Naive thymus-derived CD4-positive, alpha-beta T cell (primary cell): Measurements from ENCODE around the gene CELF2. TPM values are rescaled to one million over a fixed set of nuclear protein-coding genes. Genes with fewer than 3 reads are reported as not detected.
"Not testable (repeated sequence)": the region's sequence is repeated elsewhere in the genome, so short reads cannot be mapped to it uniquely, and the experiment has no call there.

Source experiments
- ATAC-seq: fragments of 150-1000 bp; cut with Tn5 transposase; 2 replicates; pipeline ENCODE4 v1.10.0; 2021; ENCODE audit warnings: mild to moderate bottlenecking, moderate library complexity
- CTCF ChIA-PET: fragments of 350-600 bp; sonication (Branson Sonifier 250); formaldehyde crosslinking; loops from one replicate; lab custom pipeline; 2021; ENCODE audit warnings: antibody characterized with exemption; lab: Charles Lee
- POLR2A ChIA-PET: fragments of 350-600 bp; sonication (Branson Sonifier 250); formaldehyde crosslinking; loops from one replicate; lab custom pipeline; 2021; ENCODE audit warnings: antibody characterized with exemption, inconsistent platforms; lab: Charles Lee
- DNase-seq, 9 donors: peaks; one replicate each; pipeline versions ENCODE4 v3.0.0 to v3.0.0-alpha.2; 2020 to 2022; ENCODE audit warnings: mixed read lengths in 1 of 9
- H3K27ac ChIP-seq: one replicate; pipeline ENCODE4 v1.7.0; 2013; ENCODE audit warnings: mild to moderate bottlenecking, low read depth, low read length, moderate library complexity
- H3K27me3 ChIP-seq, 2 donors: one replicate each; pipeline ENCODE4 v1.7.0; 2013; ENCODE audit warnings: low read length in 2 of 2, mild to moderate bottlenecking in 2 of 2, moderate library complexity in 2 of 2; ENCODE audit not compliant: control insufficient read depth in 2 of 2, insufficient read depth in 2 of 2
- H3K36me3 ChIP-seq, 3 experiments: 1 replicate in 2 of 3; 2 replicates in 1 of 3; pipeline ENCODE4 v1.7.0; 2013; ENCODE audit warnings: low read length in 3 of 3, mild to moderate bottlenecking in 3 of 3, moderate library complexity in 1 of 3; ENCODE audit not compliant: insufficient read depth in 3 of 3, control insufficient read depth in 2 of 3
- H3K4me1 ChIP-seq, 2 donors: one replicate each; pipeline ENCODE4 v1.7.0; 2013; ENCODE audit warnings: low read length in 2 of 2, mild to moderate bottlenecking in 2 of 2, moderate library complexity in 1 of 2; ENCODE audit not compliant: control insufficient read depth in 2 of 2, insufficient read depth in 2 of 2
- H3K4me3 ChIP-seq: 2 replicates; pipeline ENCODE4 v1.7.0; 2013; ENCODE audit warnings: mild to moderate bottlenecking, low read length
- H3K9me3 ChIP-seq, 3 experiments: 1 replicate in 2 of 3; 2 replicates in 1 of 3; pipeline ENCODE4 v1.7.0; 2013; ENCODE audit warnings: low read length in 3 of 3; ENCODE audit not compliant: control insufficient read depth in 2 of 3
- H3K27ac Mint-ChIP-seq, 9 donors: one replicate each; pipeline ENCODE4 v1.8.0; 2020 to 2022; ENCODE audit warnings: mixed read lengths in 9 of 9, mild to moderate bottlenecking in 8 of 9, moderate library complexity in 5 of 9, inconsistent platforms in 2 of 9
- H3K27me3 Mint-ChIP-seq, 5 donors: one replicate each; pipeline ENCODE4 v1.8.0; 2021 to 2022; ENCODE audit warnings: mixed read lengths in 5 of 5, mild to moderate bottlenecking in 1 of 5
- H3K36me3 Mint-ChIP-seq, 5 donors: one replicate each; pipeline ENCODE4 v1.8.0; 2020 to 2022; ENCODE audit warnings: mixed read lengths in 5 of 5, mild to moderate bottlenecking in 3 of 5, inconsistent platforms in 1 of 5
- H3K4me1 Mint-ChIP-seq, 7 donors: one replicate each; pipeline ENCODE4 v1.8.0; 2020 to 2022; ENCODE audit warnings: mixed read lengths in 7 of 7, mild to moderate bottlenecking in 3 of 7, inconsistent platforms in 1 of 7
- H3K4me3 Mint-ChIP-seq, 10 donors: one replicate each; pipeline ENCODE4 v1.8.0; 2020 to 2022; ENCODE audit warnings: mild to moderate bottlenecking in 10 of 10, mixed read lengths in 10 of 10, moderate library complexity in 6 of 10, inconsistent platforms in 2 of 10
- H3K9me3 Mint-ChIP-seq, 11 donors: one replicate each; pipeline ENCODE4 v1.8.0; 2020 to 2022; ENCODE audit warnings: mixed read lengths in 11 of 11, mild to moderate bottlenecking in 4 of 11, inconsistent platforms in 1 of 11, moderate library complexity in 1 of 11
- intact Hi-C, 2 donors: fragments of 100-400 bp; cut with micrococcal nuclease; formaldehyde crosslinking; loops; one replicate each; pipeline ENCODE4 v1.15.1; 2023
- polyA plus RNA-seq, 2 donors: library from polyadenylated mRNA; unstranded; fragments of 300-500 nt; fragmentation: Illumina TruSeq; gene quantifications; one replicate each; pipeline ENCODE4 v1.2.3, GENCODE V29; 2021
- total RNA-seq, 6 experiments: library from RNA in 5 of 6; stranded (reverse) in 5 of 6; gene quantifications; 1 replicate in 5 of 6; 2 replicates in 1 of 6; pipeline ENCODE4 v1.2.3 and lab custom pipeline; 2021 to 2026

CELF2 gene
- total and polyA plus RNA-seq, 7 experiments from 2014 or later: 135 to 207 (median 178) TPM

DNA sequence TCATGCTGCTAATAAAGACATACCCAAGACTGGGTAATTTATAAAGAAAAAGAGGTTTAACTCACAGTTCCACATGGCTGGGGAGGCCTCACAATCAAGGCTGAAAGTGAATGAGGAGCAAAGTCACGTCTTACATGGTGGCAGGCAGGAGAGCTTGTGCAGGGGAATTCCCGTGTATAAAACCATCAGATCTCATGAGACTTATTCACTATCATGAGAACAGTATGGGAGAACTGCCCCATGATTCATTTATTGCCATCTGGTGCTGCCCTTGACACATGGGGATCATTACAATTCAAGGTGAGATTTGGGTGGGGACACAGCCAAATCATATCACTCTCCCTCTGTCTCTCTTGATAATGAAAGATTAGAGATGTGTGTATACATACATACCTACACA is 106.2 kb downstream of the CELF2 start:
- H3K9me3 ChIP-seq, H3K27ac Mint-ChIP-seq, H3K4me3 Mint-ChIP-seq, DNase-seq, H3K36me3 ChIP-seq, intact Hi-C loops, H3K4me1 ChIP-seq, H3K4me3 ChIP-seq, ATAC-seq, H3K27ac ChIP-seq, H3K27me3 ChIP-seq: not testable (repeated sequence)
- POLR2A ChIA-PET: interaction anchor here (0.6 to 2.5 kb wide), 2 partner anchors 40 to 90 kb away, joined by 3 to 8 read pairs; no protein-coding TSS in a partner anchor
- CTCF ChIA-PET: interaction anchor here (2.5 kb wide), 1 partner anchor 10 kb away, joined by 9 read pairs; no protein-coding TSS in a partner anchor
- Mint-ChIP-seq H3K9me3 (peaks cover 0 to 33% (median 3%) of the 10 kb centered on the region in 11 donors), H3K36me3 (peaks cover 0 to 39% (median 0%) of the 10 kb centered on the region in 5 donors), H3K4me1 (peaks cover 3 to 53% (median 40%) of the 10 kb centered on the region in 7 donors), H3K27me3 (peaks cover 0 to 17% (median 0%) of the 10 kb centered on the region in 5 donors)

DNA sequence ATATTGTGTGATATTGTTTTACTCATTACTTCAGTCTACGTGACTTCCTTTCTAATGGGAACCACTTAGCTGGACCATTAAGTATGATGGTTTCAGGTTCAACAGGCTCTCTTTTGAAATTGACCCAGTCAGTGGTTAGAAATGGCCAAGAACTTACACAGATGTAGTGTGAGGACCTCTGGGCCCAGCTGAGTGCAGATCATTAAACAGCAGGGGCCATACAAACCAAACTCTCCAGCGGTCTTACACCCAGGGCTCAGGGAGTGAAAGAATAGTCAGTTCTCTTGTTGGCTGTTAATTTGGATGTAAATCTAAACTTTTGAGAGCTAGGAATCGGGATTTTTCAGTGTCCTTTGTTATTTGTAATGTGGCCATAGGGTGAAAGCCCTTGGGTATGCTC is 107.3 kb downstream of the CELF2 start:
- ATAC-seq: no peak
- Histone ChIP-seq H3K9me3 (peaks cover 0 to 7% (median 0%) of the 10 kb centered on the region in 3 experiments), H3K27me3 (no peaks in the 10 kb centered on the region), H3K27ac (no peak overlapping the region), H3K4me3 (no peak overlapping the region), H3K4me1 (peaks cover 0 to 3% of the 10 kb centered on the region in 2 donors), H3K36me3 (no peaks in the 10 kb centered on the region)
- ChIA-PET POLR2A (interaction anchor here (0.7 kb wide), 1 partner anchor 41 kb away, joined by 5 read pairs; no protein-coding TSS in a partner anchor), CTCF (interaction anchor here (1.3 kb wide), 1 partner anchor 40 kb away, joined by 5 read pairs; no protein-coding TSS in a partner anchor)
- intact Hi-C loops: no loop called here
- Mint-ChIP-seq H3K36me3 (peaks cover 0 to 47% (median 0%) of the 10 kb centered on the region in 5 donors), H3K4me3 (no peak overlapping the region), H3K4me1 (peaks cover 3 to 56% (median 43%) of the 10 kb centered on the region in 7 donors), H3K9me3 (peaks cover 0 to 41% (median 3%) of the 10 kb centered on the region in 11 donors), H3K27me3 (peaks cover 0 to 20% (median 0%) of the 10 kb centered on the region in 5 donors), H3K27ac (no peak overlapping the region)
- no peak for DNase-seq

DNA sequence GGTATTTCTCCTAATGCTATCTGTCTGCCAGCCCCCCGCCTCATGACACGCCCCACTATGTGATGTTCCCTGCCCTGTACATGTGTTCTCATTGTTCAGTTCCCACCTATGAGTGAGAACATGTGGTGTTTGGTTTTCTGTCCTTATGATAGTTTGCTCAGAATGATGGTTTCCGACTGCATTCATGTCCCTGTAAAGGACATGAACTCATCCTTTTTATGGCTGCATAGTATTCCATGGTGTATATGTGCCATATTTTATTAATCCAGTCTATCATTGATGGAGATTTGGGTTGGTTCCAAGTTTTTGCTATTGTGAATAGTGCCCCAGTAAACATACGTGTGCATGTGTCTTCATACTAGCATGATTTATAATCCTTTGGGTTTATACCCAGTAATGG is 109.3 kb downstream of the CELF2 start:
- DNase-seq, ATAC-seq, CTCF ChIA-PET, H3K4me3 Mint-ChIP-seq, H3K27me3 ChIP-seq, H3K4me3 ChIP-seq, POLR2A ChIA-PET, H3K36me3 ChIP-seq, H3K9me3 ChIP-seq, H3K27ac ChIP-seq, H3K27ac Mint-ChIP-seq, H3K4me1 ChIP-seq: not testable (repeated sequence)
- intact Hi-C loops: loop anchor here in 1 of 2 donors (1.0 kb wide), 1 partner anchor 12 kb away; no protein-coding TSS in a partner anchor
- peaks cover 0 to 41% (median 3%) of the 10 kb centered on the region in 11 donors for H3K9me3 Mint-ChIP-seq
- peaks cover 3 to 56% (median 41%) of the 10 kb centered on the region in 7 donors for H3K4me1 Mint-ChIP-seq
- peaks cover 0 to 21% (median 0%) of the 10 kb centered on the region in 5 donors for H3K27me3 Mint-ChIP-seq
- peaks cover 0 to 47% (median 0%) of the 10 kb centered on the region in 5 donors for H3K36me3 Mint-ChIP-seq

DNA sequence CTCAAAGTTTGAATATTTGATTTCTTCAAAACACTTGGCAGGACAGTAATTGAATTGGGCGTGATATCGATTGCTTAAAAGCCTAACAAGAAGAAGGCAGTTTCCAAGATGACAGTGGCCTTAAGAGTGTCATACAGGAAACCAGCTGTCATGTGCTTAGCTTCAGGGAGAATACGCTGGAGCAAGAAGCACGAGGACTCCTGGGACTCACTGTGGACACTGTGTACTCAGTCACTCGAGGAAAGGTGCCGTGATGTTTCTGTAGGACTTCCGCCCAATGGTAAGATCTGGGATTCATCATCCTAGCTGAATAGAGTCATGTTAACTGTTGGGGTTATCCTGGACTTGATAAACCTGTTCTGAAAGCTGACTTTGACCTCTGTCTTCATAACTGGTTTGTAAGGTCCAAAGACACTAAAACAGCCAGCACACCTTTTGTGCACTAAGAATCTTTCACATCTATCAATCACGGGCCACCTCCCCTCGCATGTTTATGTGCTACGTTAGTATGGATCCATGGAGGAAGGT is 113.5 kb downstream of the CELF2 start:
- Histone ChIP-seq H3K4me3 (no peak overlapping the region), H3K9me3 (no peaks in the 10 kb centered on the region), H3K4me1 (no peaks in the 10 kb centered on the region), H3K36me3 (no peaks in the 10 kb centered on the region), H3K27me3 (no peaks in the 10 kb centered on the region), H3K27ac (no peak overlapping the region)
- Mint-ChIP-seq H3K36me3 (peaks cover 0 to 26% (median 4%) of the 10 kb centered on the region in 5 donors), H3K27ac (peak overlapping the region in 1 of 9 donors; percentile 45), H3K27me3 (peaks cover 0 to 25% (median 0%) of the 10 kb centered on the region in 5 donors), H3K9me3 (peaks cover 0 to 29% (median 0%) of the 10 kb centered on the region in 11 donors), H3K4me3 (no peak overlapping the region), H3K4me1 (peaks cover 0 to 57% (median 36%) of the 10 kb centered on the region in 7 donors)
- intact Hi-C loops: no loop called here
- DNase-seq (no peak), ATAC-seq (no peak)
- CTCF ChIA-PET: no interaction called here
- POLR2A ChIA-PET: interaction anchor here (0.9 to 2.4 kb wide), 5 partner anchors 10 to 43 kb away, joined by 3 to 10 read pairs (median 5); no protein-coding TSS in a partner anchor

DNA sequence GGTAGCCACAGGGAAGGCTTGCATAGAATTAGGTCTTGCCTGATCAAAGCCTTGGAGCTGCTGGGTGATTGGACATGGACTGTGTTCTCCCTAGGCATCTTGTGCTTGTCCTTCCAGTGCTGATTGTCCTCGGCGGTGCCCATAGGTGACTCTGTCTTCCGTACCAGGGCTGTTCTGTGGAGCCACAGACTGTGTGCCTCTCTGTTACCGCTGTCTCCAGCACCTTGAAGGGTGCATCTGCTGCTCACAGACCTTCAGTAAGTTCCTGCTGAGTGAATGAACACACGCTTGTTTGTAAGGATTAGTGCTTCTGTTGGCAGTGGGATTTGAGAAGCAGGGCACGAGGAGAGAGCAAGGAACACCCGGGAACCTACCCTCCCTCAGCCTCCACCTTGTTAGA is 116.7 kb downstream of the CELF2 start:
- H3K27ac Mint-ChIP-seq: peak overlapping the region in 1 of 9 donors; percentile 73
- H3K4me1 Mint-ChIP-seq: peaks cover 0 to 70% (median 41%) of the 10 kb centered on the region in 7 donors
- intact Hi-C loops: loop anchor here in 1 of 2 donors (2.0 kb wide), 1 partner anchor 14 kb away; no protein-coding TSS in a partner anchor
- CTCF ChIA-PET: interaction anchor here (1.4 kb wide), 1 partner anchor 13 kb away, joined by 4 read pairs; no protein-coding TSS in a partner anchor
- H3K36me3 Mint-ChIP-seq: peaks cover 0 to 6% (median 4%) of the 10 kb centered on the region in 5 donors
- no peak for ATAC-seq
- no peak for DNase-seq
- POLR2A ChIA-PET: interaction anchor here (1.5 to 1.8 kb wide), 2 partner anchors 30 to 35 kb away, joined by 3 to 5 read pairs; no protein-coding TSS in a partner anchor
- Histone ChIP-seq H3K9me3 (no peaks in the 10 kb centered on the region), H3K27me3 (no peaks in the 10 kb centered on the region), H3K4me1 (no peaks in the 10 kb centered on the region), H3K27ac (no peak overlapping the region), H3K4me3 (no peak overlapping the region), H3K36me3 (no peaks in the 10 kb centered on the region)
- H3K27me3 Mint-ChIP-seq: peaks cover 0 to 11% (median 0%) of the 10 kb centered on the region in 5 donors
- H3K9me3 Mint-ChIP-seq: peaks cover 0 to 6% (median 0%) of the 10 kb centered on the region in 11 donors
- H3K4me3 Mint-ChIP-seq: peak overlapping the region in 1 of 10 donors; percentile 18

DNA sequence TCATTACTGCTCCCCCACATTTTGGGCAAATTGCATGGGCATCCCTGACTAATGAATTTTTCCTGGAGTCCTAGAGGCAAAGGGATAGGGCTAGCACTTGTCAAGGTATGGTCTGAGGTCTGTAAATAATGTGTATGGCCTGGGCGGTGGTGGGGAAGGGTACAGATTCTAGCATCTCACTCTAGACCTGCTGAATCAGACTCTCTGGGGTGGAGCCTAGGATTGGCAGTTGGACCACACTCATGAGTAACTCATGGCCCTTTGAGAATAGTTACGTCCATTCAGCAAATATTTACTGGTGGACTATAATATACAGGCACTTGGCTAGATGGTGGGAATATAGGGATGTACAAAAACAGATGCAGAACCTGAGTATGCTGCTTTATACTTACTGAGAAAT is 118.0 kb downstream of the CELF2 start:
- Mint-ChIP-seq H3K9me3 (no peaks in the 10 kb centered on the region), H3K36me3 (peaks cover 0 to 5% (median 0%) of the 10 kb centered on the region in 5 donors), H3K4me3 (no peak overlapping the region), H3K4me1 (peaks cover 4 to 69% (median 41%) of the 10 kb centered on the region in 7 donors), H3K27ac (peak overlapping the region in 2 of 9 donors; percentile 56 to 73), H3K27me3 (peaks cover 0 to 5% (median 0%) of the 10 kb centered on the region in 5 donors)
- CTCF ChIA-PET: no interaction called here
- ATAC-seq (no peak), DNase-seq (no peak)
- H3K36me3 ChIP-seq: no peaks in the 10 kb centered on the region
- POLR2A ChIA-PET: interaction anchor here (0.7 to 2.1 kb wide), 4 partner anchors 8 to 31 kb away, joined by 3 to 11 read pairs (median 3); no protein-coding TSS in a partner anchor
- intact Hi-C loops: loop anchor here in 1 of 2 donors (1.0 to 2.0 kb wide), 2 partner anchors 10 to 15 kb away; no protein-coding TSS in a partner anchor
- no peaks in the 10 kb centered on the region for H3K27me3 ChIP-seq
- H3K4me3 ChIP-seq: no peak overlapping the region
- peaks cover 0 to 7% of the 10 kb centered on the region in 2 donors for H3K4me1 ChIP-seq
- no peaks in the 10 kb centered on the region for H3K9me3 ChIP-seq
- no peak overlapping the region for H3K27ac ChIP-seq
